ENCODE results near the gene PIWIL1.
A peak's percentile ranks its signal among the peaks of the same experiment; 100 is the strongest.

PIWIL1 gene

DNA sequence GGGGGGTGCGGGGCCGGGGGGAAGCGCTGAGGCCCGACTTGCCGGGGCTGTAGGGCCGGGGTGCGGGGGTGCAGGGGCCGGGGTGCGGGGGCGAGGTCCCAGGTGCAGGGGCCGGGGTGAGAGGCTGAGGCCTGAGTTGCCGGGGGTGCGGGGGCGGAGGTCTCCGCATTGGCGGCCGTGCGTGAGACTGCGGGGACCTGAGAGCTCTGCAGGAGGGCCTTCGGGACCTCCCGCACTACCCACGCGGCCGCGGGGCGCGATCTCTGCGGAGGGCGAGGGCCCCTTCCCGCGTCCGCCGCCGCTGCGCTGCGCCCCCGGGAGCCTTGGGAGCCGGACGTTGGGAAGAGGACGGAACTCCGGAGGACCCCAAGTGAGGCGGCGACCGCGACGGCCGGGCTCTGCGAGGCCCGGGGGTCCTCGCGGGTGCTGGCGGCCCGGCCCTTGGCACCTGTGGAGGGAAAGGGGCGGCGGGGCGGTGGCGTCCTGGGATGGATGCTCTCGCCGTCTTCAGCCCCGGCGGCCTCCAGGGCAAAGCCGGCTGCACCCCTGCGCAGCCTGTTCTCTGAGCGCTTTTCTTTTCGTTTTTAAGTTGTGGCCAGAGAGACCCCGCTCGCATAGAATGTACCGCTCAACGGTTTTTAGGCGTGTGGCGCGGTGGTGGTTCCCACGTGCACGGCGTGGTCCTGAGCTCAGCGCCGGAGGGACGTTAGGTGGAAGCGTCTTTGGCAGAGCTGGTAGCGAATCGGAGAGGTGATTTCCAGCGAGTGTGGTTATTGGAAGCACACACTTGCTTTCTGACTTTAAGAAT, 1.3 kb downstream of the PIWIL1 start:
- no peak for FAIRE-seq

- FAIRE-seq: no peak
Measured at GRCh38 chr12:130339951-130340350, 2.3 kb downstream of the PIWIL1 start.

GRCh38 chr12:130342442-130342841, 4.8 kb downstream of the PIWIL1 start:
- FAIRE-seq: no peak

GRCh38 chr12:130342842-130343241, 5.2 kb downstream of the PIWIL1 start:
- no peak for FAIRE-seq

GRCh38 chr12:130344529-130344928, 6.8 kb downstream of the PIWIL1 start:
- no peak for FAIRE-seq

- FAIRE-seq: no peak
Measured at GRCh38 chr12:130345292-130345691, 7.6 kb downstream of the PIWIL1 start.

- FAIRE-seq: no peak
Measured at GRCh38 chr12:130347588-130347987, 9.9 kb downstream of the PIWIL1 start.

DNA sequence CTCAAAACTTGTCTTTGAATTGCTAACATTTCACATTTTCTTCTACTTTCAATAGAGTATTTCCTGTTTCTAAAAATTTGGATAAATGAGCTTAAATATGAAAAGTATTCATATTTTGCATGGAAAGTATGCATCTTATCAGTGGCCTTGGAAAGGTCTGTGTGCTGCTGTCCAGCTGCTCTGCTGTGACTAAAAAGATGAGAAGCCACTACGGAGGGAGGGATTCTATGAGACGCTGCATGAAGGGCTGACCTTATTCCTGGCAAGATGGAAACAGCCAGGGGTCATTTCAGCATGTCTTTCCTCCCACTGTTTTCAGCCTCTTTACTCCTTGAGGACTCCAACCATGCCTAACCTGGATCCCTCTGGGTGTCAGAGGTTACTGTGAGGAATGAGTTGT, 13.0 kb downstream of the PIWIL1 start:
- no peak for FAIRE-seq

- FAIRE-seq: no peak
Measured at GRCh38 chr12:130351326-130351725, 13.6 kb downstream of the PIWIL1 start.

- FAIRE-seq: no peak
Measured at GRCh38 chr12:130353081-130353480, 15.4 kb downstream of the PIWIL1 start.

- no peak for FAIRE-seq
Measured at GRCh38 chr12:130354407-130354806, 16.7 kb downstream of the PIWIL1 start.

GRCh38 chr12:130356222-130356621, 18.5 kb downstream of the PIWIL1 start:
- FAIRE-seq: no peak

GRCh38 chr12:130357241-130357640, 19.6 kb downstream of the PIWIL1 start:
- FAIRE-seq: no peak

DNA sequence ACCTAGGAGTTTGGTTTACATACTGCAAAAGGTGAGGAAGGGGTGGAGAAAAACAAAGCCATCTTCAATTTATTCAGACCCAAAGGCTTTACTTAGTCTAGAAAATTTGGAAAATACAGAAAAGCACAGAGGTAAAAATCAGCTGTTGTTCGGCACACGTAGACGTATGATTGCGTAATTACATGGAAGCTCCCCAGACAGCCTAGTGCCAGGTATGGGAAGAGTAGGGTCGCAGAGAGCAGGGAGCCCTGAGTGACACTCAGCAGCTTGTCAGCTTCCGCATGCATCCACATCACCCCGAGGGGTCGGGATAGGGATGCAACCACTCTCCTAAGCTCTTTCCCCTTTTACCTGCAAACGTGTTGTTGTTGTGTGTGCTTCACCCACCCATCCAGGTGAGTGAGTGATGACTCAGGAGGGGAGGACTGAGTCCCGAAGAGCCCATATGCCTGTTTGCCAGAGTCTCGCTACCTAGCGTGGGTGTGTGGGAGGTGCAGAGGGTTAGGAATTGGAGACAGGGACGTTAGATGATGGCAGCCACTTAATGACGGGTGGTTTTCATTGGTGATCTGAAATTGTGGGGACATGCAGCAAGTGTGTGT, 20.1 kb downstream of the PIWIL1 start:
- FAIRE-seq: no peak

GRCh38 chr12:130362060-130362459, 24.4 kb downstream of the PIWIL1 start:
- no peak for FAIRE-seq

- FAIRE-seq: peak; percentile 57
Measured at GRCh38 chr12:130364578-130364977, 26.9 kb downstream of the PIWIL1 start.

- FAIRE-seq: no peak
Measured at GRCh38 chr12:130366159-130366558, 28.5 kb downstream of the PIWIL1 start.

DNA sequence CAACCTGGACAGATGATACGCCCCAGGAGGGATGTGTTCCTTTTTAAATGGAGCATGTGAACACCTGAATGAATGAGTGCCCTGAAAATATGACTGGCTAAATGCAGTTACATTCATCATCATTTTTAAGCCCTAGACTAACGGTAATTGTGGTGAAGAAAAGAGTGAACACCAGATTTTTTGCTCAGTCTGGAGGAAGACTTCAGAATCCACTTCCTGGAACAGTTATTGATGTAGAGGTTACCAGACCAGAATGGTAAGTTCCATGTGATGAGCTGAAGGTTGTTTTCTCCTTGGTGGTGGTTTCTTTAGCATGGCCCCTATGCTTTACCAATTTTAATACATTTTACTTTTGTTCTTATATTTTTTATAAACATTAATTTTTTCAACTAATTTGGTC, 29.3 kb downstream of the PIWIL1 start:
- FAIRE-seq: no peak

- FAIRE-seq: no peak
Measured at GRCh38 chr12:130367523-130367922, 29.8 kb downstream of the PIWIL1 start.

- FAIRE-seq: no peak
Measured at GRCh38 chr12:130369816-130370215, 32.1 kb downstream of the PIWIL1 start.

DNA sequence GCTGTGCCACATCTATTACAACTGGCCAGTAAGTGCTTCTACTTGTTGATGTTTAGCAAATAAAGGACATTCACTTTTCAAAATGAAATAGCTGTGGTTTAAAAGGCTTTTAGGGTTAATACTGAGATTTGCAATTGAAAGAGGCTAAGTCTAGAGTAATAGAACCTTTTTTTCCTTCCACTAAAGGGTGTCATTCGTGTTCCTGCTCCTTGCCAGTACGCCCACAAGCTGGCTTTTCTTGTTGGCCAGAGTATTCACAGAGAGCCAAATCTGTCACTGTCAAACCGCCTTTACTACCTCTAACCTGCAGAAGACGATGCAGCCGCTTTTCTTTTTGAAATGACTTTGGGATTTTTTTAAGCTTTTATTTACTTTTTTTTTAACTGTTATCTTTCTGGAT, 33.6 kb downstream of the PIWIL1 start:
- FAIRE-seq: no peak

GRCh38 chr12:130372936-130373335, 35.2 kb downstream of the PIWIL1 start:
- FAIRE-seq: no peak

DNA sequence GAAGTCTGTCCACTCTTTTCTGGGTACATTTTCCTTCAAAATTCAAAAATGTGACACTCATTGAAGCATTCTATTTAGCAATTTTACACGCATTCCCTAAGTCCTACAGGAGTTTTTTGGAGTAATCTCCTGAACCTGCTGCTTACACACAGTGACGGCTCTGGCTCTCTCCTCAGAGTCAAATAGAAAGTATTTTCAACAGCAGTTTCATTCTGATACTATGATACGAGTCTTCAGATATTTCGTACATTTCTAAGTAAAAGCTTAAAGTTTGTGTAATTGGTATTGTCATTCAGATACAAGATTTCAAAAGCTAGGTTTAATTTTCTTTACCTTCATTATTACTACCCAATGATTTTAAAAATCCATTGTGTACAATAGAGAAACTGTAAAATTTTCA, 36.4 kb downstream of the PIWIL1 start:
- FAIRE-seq: no peak
